Neural cell (in vitro differentiated cells): Measurements from ENCODE around the gene SLC18B1.
"Not testable (repeated sequence)": the region's sequence is repeated elsewhere in the genome, so short reads cannot be mapped to it uniquely, and the experiment has no call there.

Experiments used
- CTCF ChIP-seq: fragments of 450-650 bp; IDR thresholded peaks from 2 replicates; pipeline ENCODE4 v1.5.1; 2014; ENCODE audit warnings: antibody characterized with exemption, mild to moderate bottlenecking, moderate library complexity; ENCODE audit not compliant: poor library complexity, severe bottlenecking
- EP300 ChIP-seq: fragments of 450-650 bp; conservative IDR thresholded peaks from 2 replicates; pipeline ENCODE4 v1.6.1; 2014; ENCODE audit warnings: antibody characterized with exemption, mild to moderate bottlenecking, moderate library complexity; ENCODE audit not compliant: poor library complexity, severe bottlenecking
- EZH2 ChIP-seq: fragments of 200-600, 300-800 bp; shearing (Covaris generic), sonication (generic); IDR thresholded peaks from 2 replicates; pipeline ENCODE4 v1.6.1; 2014; ENCODE audit warnings: antibody characterized with exemption, low read length, borderline replicate concordance, mild to moderate bottlenecking; ENCODE audit not compliant: insufficient read depth, poor library complexity, severe bottlenecking
- MXI1 ChIP-seq: fragments of 450-650 bp; conservative IDR thresholded peaks from 2 replicates; pipeline ENCODE4 v1.6.1; 2014; ENCODE audit warnings: antibody characterized with exemption, mild to moderate bottlenecking; ENCODE audit not compliant: poor library complexity, severe bottlenecking
- POLR2AphosphoS5 ChIP-seq: IDR thresholded peaks from 2 replicates; pipeline ENCODE4 v1.6.1; 2012
- SMC3 ChIP-seq: fragments of 450-650 bp; conservative IDR thresholded peaks from 2 replicates; pipeline ENCODE4 v1.6.1; 2014; ENCODE audit warnings: antibody characterized with exemption, mild to moderate bottlenecking, moderate library complexity; ENCODE audit not compliant: poor library complexity
- TF ChIP-seq, protein P1 (sequence below): IDR thresholded peaks from 2 replicates; pipeline ENCODE4 v1.6.1; 2012; ENCODE audit warnings: borderline replicate concordance

DNA sequence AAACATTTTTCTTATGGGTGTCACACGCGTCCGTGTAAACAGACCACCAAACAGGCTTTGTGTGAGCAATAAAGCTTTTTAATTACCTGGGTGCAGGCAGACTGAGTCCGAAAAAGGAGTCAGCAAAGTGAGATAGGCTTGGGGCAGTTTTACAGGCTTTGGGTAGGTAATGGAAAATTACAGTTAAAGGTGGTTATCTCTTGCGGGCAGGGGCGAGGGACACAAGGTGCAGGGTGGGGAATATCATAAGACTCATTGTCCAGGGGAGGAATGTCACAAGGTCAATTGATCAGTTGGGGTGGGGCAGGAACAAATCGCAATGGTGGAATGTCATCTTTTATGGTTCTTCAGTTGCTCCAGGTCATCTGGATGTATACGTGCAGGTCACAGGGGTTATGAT, 20.6 kb downstream of the SLC18B1 start:
- not testable (repeated sequence) for TF ChIP-seq CTCF, EP300, SMC3, EZH2, MXI1, POLR2AphosphoS5
- TF ChIP-seq, protein P1, sequence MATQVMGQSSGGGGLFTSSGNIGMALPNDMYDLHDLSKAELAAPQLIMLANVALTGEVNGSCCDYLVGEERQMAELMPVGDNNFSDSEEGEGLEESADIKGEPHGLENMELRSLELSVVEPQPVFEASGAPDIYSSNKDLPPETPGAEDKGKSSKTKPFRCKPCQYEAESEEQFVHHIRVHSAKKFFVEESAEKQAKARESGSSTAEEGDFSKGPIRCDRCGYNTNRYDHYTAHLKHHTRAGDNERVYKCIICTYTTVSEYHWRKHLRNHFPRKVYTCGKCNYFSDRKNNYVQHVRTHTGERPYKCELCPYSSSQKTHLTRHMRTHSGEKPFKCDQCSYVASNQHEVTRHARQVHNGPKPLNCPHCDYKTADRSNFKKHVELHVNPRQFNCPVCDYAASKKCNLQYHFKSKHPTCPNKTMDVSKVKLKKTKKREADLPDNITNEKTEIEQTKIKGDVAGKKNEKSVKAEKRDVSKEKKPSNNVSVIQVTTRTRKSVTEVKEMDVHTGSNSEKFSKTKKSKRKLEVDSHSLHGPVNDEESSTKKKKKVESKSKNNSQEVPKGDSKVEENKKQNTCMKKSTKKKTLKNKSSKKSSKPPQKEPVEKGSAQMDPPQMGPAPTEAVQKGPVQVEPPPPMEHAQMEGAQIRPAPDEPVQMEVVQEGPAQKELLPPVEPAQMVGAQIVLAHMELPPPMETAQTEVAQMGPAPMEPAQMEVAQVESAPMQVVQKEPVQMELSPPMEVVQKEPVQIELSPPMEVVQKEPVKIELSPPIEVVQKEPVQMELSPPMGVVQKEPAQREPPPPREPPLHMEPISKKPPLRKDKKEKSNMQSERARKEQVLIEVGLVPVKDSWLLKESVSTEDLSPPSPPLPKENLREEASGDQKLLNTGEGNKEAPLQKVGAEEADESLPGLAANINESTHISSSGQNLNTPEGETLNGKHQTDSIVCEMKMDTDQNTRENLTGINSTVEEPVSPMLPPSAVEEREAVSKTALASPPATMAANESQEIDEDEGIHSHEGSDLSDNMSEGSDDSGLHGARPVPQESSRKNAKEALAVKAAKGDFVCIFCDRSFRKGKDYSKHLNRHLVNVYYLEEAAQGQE = not testable (repeated sequence)
